IPS-20b (cell line): ENCODE results near the gene VAMP8.
"Not testable (repeated sequence)": the region's sequence is repeated elsewhere in the genome, so short reads cannot be mapped to it uniquely, and the experiment has no call there.

ENCODE experiments used
- H3K27ac ChIP-seq: one replicate; pipeline ENCODE4 v1.5.1; 2013; ENCODE audit warnings: low read length
- H3K27me3 ChIP-seq: 2 replicates; pipeline ENCODE4 v1.6.1; 2013; ENCODE audit warnings: mild to moderate bottlenecking, low read length, inconsistent platforms; ENCODE audit not compliant: insufficient read depth
- H3K36me3 ChIP-seq: 2 replicates; pipeline ENCODE4 v1.6.1; 2013; ENCODE audit warnings: low read depth, mild to moderate bottlenecking, inconsistent platforms, low read length, moderate library complexity; ENCODE audit not compliant: insufficient read depth
- H3K4me1 ChIP-seq: 2 replicates; pipeline ENCODE4 v1.6.1; 2013; ENCODE audit warnings: mild to moderate bottlenecking, control low read depth, inconsistent platforms, low read length, moderate library complexity; ENCODE audit not compliant: insufficient read depth
- H3K4me3 ChIP-seq: 2 replicates; pipeline ENCODE4 v1.5.1; 2013; ENCODE audit warnings: mild to moderate bottlenecking, low read length, inconsistent platforms
- H3K9ac ChIP-seq: 2 replicates; pipeline ENCODE4 v1.6.1; 2013; ENCODE audit warnings: low read depth, mild to moderate bottlenecking, inconsistent platforms, low read length, moderate library complexity
- H3K9me3 ChIP-seq: 2 replicates; pipeline ENCODE4 v1.6.1; 2013; ENCODE audit warnings: mild to moderate bottlenecking, low read depth, low read length, inconsistent platforms; ENCODE audit not compliant: insufficient read depth

Gene VAMP8

DNA sequence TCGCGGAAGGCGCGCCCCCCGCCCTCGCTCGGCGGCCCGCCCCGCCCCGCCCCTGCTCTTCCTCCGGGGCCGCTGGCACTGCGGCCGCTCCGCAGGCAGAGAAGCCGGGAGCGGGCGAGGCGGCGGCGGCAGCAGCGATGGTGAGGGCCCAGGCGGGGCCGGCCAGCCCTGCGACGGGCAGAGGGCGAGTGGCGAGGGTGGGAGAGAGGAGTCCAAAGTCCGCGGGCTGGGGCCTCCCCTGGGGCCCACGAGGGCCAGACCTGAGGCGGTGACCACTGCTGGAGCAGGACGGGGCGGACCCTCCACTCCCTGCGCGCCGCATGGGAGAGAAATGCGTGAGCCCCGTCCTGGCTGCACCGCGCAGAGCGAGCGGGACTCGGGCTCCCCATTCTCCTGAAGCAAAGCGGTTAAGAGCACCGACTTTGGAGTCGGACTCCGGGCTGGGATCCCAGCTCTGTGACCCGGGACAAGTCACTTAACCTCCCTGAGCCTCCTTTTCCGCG is 7.0 kb downstream of the VAMP8 start, which contains the start of gene VAMP5:
Gene VAMP5, plus strand, starts transcription at position 78 of the 503 bp plus-strand sequence. Its CDS starts 60 bp downstream, at position 138.
- Histone ChIP-seq H3K36me3 (peaks cover 4% of the 10 kb centered on the region; the same call in 1 of the 2 replicates), H3K9ac (no peak within 1 kb of the TSS), H3K27ac (no peak within 1 kb of the TSS), H3K27me3 (peaks cover 27% of the 10 kb centered on the region; the same call in 1 of the 2 replicates), H3K4me3 (peak within 1 kb of the TSS; percentile 55; the same call in 1 of the 2 replicates), H3K4me1 (no peaks in the 10 kb centered on the region), H3K9me3 (no peaks in the 10 kb centered on the region)

DNA sequence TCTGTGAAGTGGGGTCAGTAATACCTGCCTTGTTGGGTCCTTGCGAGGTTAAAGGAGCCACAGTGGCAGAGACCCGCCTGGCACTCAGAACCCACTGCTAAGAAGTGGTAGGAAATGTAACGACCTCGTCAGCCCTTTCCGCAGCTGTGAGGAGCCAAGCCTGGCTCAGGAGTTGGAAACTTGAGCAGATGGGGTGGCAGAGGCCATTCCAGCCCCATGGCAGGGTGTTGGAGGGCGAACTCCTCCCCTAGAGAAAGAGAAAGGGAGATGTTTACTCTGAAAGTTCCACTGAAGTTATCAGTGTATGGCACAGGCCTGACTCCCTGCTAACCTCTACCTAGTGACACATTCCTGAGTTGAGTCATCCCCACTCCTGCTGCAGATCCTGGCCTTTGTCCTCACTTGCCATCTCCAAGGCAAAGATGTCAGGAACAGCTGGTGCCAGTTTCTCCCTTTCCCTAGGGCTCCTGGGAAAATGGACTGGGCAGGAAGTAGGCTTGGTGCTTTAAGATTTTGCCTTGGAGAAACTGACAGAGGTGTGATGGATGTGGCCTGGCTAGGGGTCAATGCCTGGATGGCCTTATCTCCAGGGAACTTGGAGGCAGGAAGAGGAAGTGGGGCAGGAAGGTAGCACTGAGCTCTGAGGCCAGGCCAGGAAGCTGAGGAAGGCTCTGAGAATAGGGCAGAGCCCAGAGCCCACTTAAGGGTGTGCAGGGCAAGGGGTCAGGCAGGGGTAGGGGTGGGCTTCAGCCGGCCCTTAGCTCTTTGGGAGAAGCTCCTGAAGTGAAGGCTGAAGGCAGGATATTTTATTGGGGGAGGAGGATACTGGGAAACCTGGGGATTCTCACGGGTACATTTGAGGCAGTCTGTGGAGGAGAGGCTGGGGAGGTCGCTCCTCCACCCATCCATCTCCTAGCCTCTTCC is 7.7 kb downstream of the VAMP8 start:
- Histone ChIP-seq H3K27ac (no peak overlapping the region), H3K9ac (no peak overlapping the region), H3K27me3 (peaks cover 27% of the 10 kb centered on the region; the same call in 1 of the 2 replicates)

DNA sequence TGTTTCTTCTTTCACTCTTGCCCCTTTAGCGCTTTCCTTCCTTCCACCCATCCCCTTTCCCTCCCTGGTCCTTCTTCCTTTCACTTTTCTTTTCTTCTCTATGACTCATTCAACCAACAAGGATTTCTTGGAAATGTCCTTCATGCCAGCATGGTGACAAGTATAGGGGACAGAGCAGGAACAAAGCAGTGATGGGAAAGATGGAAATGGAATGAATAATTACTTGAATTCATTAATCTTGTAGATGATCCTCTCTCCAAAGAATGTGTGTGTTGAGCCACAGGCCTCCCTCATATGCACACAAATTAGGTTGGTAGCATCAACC is 8.4 kb downstream of the VAMP8 start:
- Histone ChIP-seq H3K4me1 (no peaks in the 10 kb centered on the region), H3K9me3 (no peaks in the 10 kb centered on the region), H3K27me3 (peaks cover 27% of the 10 kb centered on the region; the same call in 1 of the 2 replicates), H3K27ac (no peak overlapping the region), H3K36me3 (peaks cover 4% of the 10 kb centered on the region; the same call in 1 of the 2 replicates), H3K9ac (no peak overlapping the region), H3K4me3 (no peak overlapping the region)

More for the DNA sequence above, 7.7 kb downstream of the VAMP8 start:
- Histone ChIP-seq H3K4me3 (peak overlapping the region; percentile 55; the same call in 1 of the 2 replicates), H3K4me1 (no peaks in the 10 kb centered on the region), H3K36me3 (peaks cover 4% of the 10 kb centered on the region; the same call in 1 of the 2 replicates), H3K9me3 (no peaks in the 10 kb centered on the region)

DNA sequence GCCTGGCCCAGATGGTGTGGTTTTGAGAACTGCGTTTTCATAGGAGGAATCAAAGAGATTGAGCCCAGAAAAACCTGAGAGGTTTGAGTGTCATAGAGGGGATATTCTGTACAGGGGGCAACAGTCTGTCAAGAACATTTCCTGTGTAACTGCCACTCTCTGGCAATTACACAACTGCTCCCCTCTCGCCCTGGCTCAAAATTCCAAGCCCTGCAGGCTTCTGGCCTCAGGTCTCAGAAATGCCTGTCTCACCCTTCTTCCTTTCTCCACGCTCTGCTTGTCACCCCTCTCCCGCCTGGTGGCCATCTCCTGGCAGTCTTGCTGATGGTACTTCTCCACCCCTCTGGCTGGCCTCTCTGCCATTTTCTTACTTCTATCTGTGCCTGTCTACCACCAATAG is 10.8 kb downstream of the VAMP8 start:
- H3K36me3 ChIP-seq, result no peaks in the 10 kb centered on the region
- H3K9ac ChIP-seq, result no peak overlapping the region
- H3K9me3 ChIP-seq, result no peaks in the 10 kb centered on the region
- peaks cover 27% of the 10 kb centered on the region; the same call in 1 of the 2 replicates for H3K27me3 ChIP-seq
- H3K4me3 ChIP-seq, result no peak overlapping the region
- no peaks in the 10 kb centered on the region for H3K4me1 ChIP-seq
- no peak overlapping the region for H3K27ac ChIP-seq

DNA sequence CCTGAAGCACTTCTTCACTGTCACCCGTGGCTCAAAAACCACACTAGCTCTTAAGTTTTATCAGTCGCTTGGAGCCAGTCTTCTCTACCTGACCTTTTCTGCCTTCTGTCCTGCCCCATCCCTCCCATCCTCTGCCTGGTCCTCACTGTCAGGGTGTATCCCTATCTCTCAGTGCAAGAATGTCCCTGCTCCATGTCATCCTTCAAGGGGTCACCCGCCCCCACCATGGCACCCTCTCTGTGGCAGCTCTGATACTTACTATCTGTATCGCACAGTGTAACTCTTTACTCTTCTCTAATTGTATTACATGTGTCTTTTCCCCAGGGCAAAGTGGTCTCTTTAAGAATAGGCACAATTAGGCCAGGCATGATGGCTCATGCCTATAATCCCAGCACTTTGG is 11.3 kb downstream of the VAMP8 start:
- no peak overlapping the region for H3K4me3 ChIP-seq
- no peak overlapping the region for H3K27ac ChIP-seq
- no peaks in the 10 kb centered on the region for H3K36me3 ChIP-seq
- no peak overlapping the region for H3K9ac ChIP-seq
- peaks cover 23% of the 10 kb centered on the region; the same call in 1 of the 2 replicates for H3K27me3 ChIP-seq
- H3K4me1 ChIP-seq, result no peaks in the 10 kb centered on the region
- H3K9me3 ChIP-seq, result no peaks in the 10 kb centered on the region

DNA sequence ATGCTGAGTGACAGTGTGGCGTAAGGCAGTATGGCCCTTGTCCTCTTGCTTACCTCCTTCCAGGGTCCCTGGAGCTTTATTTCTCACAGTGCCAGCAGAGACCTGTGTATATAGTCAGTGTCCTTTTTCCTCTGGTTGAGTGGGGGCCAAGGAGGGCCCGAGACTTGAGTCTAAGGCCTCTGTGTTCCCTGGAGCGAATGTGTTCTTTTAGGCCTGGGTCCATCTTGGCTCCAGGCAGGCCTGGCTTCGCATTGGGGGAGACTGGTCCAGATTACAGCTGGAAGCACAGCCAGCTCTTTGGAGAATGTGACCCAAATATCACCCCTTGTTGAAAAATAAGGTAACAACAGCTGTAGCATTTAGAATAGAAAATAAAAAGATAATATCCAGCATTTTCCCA is 11.8 kb downstream of the VAMP8 start:
- Histone ChIP-seq H3K4me1 (no peaks in the 10 kb centered on the region), H3K36me3 (no peaks in the 10 kb centered on the region), H3K9ac (no peak overlapping the region), H3K27me3 (peaks cover 18% of the 10 kb centered on the region; the same call in 1 of the 2 replicates), H3K4me3 (no peak overlapping the region), H3K27ac (no peak overlapping the region), H3K9me3 (no peaks in the 10 kb centered on the region)

DNA sequence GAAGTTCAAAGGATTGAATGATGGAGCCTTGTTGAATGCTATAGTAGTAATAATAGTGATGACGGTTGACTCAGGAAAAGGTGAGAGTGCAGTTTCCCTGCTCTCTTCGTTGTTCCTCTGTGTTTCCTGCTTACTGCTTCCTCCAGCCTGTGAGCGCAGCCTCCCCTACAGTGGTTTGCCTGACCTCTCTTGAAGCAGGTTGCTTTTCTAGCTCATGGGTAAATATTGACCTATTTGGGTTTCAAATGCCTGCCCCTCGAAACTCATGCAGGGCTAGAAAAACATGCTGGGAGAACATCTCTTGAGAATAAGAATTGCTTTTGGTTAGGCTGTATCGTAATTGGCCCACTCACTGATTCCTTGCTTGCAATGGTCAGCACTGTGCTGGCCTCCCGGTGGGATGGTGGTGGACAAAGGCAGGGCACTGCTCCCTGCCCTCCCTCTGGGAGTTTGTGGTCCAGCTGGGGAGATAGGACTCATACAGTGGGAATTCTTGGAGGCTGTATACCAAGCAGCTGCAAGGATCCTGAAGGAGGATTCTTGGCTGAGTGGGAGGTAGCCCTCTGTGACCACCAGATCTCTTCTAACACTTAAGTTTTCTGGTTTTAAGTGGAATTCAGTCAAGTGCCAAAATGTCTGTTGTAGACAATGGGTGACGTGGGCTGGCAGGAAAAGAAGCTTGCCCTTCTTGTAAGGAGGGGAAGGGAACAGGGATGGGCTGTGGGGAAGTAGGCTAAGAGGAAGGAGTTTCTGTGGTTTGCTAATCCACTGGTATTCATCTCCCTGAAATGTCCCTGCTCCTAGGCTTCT is 12.8 kb downstream of the VAMP8 start:
- no peak overlapping the region for H3K4me3 ChIP-seq
- H3K36me3 ChIP-seq, result no peaks in the 10 kb centered on the region
- no peak overlapping the region for H3K27ac ChIP-seq
- H3K9me3 ChIP-seq, result no peaks in the 10 kb centered on the region
- 0 out of 2 replicates have a peak, but pooled peaks cover 4% of the 10 kb centered on the region for H3K4me1 ChIP-seq
- H3K9ac ChIP-seq, result no peak overlapping the region
- peaks cover 9% of the 10 kb centered on the region; the same call in 1 of the 2 replicates for H3K27me3 ChIP-seq

DNA sequence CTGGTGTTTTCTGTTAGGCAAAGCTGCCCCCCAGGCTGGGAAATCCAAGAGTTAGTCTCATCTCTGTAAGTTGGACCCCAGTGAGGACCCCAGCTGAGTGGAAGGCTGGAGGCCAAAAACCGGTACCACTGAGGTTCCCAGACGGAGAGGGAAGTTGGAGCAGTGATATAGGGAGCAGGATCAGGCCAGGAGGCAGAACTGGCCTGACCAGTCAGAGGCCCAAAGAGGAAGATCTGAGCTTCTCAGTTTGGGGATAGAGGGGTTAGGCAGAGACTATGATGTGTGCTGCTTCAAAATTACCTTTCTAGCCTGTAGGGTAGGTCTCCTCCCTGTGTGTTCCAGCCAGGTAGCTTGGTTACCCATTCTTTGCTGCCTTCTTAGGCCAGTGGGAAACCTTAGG is 13.6 kb downstream of the VAMP8 start:
- H3K9ac ChIP-seq, result no peak overlapping the region
- H3K27ac ChIP-seq, result no peak overlapping the region
- H3K4me1 ChIP-seq, result 0 out of 2 replicates have a peak, but pooled peaks cover 4% of the 10 kb centered on the region
- no peak overlapping the region for H3K4me3 ChIP-seq
- H3K9me3 ChIP-seq, result no peaks in the 10 kb centered on the region
- no peaks in the 10 kb centered on the region for H3K36me3 ChIP-seq
- peaks cover 2% of the 10 kb centered on the region; the same call in 1 of the 2 replicates for H3K27me3 ChIP-seq

DNA sequence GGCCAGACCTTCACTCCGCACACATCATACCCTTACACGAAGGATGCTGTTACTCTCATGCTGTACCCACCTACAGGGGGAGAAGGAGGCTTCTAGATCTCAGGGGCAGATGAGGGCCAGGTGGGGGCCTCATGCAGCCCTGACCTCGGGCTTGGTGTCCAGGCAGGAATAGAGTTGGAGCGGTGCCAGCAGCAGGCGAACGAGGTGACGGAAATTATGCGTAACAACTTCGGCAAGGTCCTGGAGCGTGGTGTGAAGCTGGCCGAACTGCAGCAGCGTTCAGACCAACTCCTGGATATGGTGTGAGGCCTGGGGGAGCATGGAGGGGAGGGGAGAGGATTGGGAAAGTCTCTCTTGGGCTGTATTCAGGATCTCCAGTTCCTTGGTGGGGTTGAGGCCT is 14.2 kb downstream of the VAMP8 start:
- Histone ChIP-seq H3K4me1 (peaks cover 6% of the 10 kb centered on the region; the same call in 1 of the 2 replicates), H3K27ac (no peak overlapping the region), H3K36me3 (peaks cover under 1% of the 10 kb centered on the region; the same call in 1 of the 2 replicates)

DNA sequence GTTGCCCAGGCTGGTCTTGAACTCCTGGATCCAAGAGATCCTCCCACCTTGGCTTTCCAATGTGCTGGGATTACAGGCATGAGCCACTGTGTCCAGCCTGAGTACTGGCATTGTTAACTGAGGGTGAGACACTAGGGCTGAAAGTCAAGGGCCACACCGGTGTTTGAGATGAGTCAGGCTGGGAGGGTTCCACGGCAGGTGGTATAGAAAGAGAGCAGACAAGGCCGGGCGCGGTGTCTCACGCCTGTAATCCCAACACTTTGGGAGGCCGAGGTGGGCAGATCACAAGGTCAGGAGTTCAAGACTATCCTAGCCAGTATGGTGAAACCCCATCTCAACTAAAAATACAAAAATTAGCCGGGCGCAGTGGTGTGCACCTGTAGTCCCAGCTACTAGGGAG is 14.9 kb downstream of the VAMP8 start:
- H3K9me3 ChIP-seq, H3K4me1 ChIP-seq, H3K4me3 ChIP-seq, H3K9ac ChIP-seq, H3K27me3 ChIP-seq, H3K27ac ChIP-seq, H3K36me3 ChIP-seq: not testable (repeated sequence)

More for the DNA sequence above, 14.2 kb downstream of the VAMP8 start:
- H3K27me3 ChIP-seq, result no peaks in the 10 kb centered on the region; the same call in 1 of the 2 replicates
- H3K9me3 ChIP-seq, result no peaks in the 10 kb centered on the region
- no peak overlapping the region for H3K9ac ChIP-seq
- no peak overlapping the region for H3K4me3 ChIP-seq

DNA sequence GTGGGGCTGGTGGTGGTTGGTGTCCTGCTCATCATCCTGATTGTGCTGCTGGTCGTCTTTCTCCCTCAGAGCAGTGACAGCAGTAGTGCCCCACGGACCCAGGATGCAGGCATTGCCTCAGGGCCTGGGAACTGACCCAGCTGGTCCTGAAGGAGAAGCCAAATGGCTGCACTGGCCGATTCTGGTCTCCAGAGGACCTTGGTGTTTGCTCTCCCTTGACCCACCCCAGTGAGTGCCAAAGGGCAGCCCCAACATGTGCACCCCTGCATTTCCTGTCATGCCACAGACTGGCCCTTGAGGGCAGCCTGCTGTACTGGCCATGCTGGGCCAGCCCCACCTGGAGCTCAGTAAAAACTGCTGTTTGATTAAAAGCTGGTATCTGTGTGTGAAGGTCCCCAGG is 15.6 kb downstream of the VAMP8 start:
- Histone ChIP-seq H3K4me1 (peaks cover 7% of the 10 kb centered on the region; the same call in 1 of the 2 replicates), H3K4me3 (no peak overlapping the region), H3K27me3 (no peaks in the 10 kb centered on the region; the same call in 1 of the 2 replicates), H3K9ac (no peak overlapping the region), H3K36me3 (peaks cover 15% of the 10 kb centered on the region), H3K9me3 (no peaks in the 10 kb centered on the region), H3K27ac (no peak overlapping the region)
